ENCODE measurements around the gene CASZ1. TPM values are rescaled to one million over a fixed set of nuclear protein-coding genes. Genes with fewer than 3 reads are reported as not detected.
A peak's percentile ranks its signal among the peaks of the same experiment; 100 is the strongest.

Gene CASZ1
- total RNA-seq = 58.2 TPM
- long read RNA-seq, full-length matches to known transcripts = 11 of 35 reads
- long read RNA-seq, partial matches to known transcripts = 9 of 35 reads
- long read RNA-seq, other reads (novel, unspliced or antisense) = 15 of 35 reads

- intact Hi-C loops (cut with DNase I) = loop anchor here (1.0 to 5.0 kb wide), 2 partner anchors 26 to 264 kb away; no protein-coding TSS in a partner anchor
- DNase-seq (ENCODE audit: missing footprints) = no peak
- peak; percentile 56 for ATAC-seq
Measured at GRCh38 chr1:10796029-10796944, at the start of gene CASZ1. CASZ1 (minus strand) TSS chr1:10796646; CDS start chr1:10693889, 102,757 bp downstream.

DNA sequence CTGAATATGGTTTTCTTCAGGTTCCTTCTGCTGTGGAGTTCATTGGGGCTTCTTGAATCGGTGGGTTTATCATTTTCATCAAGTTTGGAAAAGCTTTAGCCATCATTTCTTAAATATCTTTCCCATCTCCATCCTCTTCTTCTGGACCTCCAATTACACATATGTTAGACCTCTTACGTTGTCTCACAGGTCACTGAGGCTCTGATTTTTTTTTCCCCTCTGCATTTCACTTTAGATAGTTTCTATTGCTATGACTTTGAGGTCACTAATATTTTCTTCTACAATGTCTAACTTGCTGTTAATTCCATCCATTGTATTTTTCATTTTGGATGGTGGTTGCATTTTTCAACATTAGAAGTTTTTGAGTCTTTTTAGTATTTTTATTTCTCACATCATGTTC lies 47.3 kb upstream of the CASZ1 start:
- intact Hi-C loops (cut with DNase I) = no loop called here
- no peak for DNase-seq (ENCODE audit: missing footprints)
- ATAC-seq = no peak

DNA sequence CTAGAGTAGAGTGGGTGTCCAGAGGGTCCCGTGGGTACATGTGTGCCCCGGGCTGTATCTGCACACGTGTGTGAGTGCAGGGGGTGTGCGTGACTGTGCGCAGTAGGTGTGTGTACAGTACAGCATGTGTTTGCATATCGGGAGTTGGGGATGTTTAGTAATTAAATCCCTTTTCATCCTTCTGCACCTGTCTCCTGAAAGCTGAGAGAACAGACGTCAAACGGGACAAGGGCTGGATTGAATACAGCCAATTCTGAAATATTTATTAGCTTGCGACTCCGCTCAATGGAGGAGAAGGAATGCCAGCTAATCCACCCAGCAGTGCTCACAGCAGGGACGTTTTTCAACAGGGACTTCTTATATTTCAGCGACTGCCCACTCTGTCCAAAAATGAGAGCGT lies 44.7 kb upstream of the CASZ1 start:
- intact Hi-C loops (cut with DNase I) = no loop called here
- ATAC-seq (no peak), DNase-seq (ENCODE audit: missing footprints) (no peak)

DNA sequence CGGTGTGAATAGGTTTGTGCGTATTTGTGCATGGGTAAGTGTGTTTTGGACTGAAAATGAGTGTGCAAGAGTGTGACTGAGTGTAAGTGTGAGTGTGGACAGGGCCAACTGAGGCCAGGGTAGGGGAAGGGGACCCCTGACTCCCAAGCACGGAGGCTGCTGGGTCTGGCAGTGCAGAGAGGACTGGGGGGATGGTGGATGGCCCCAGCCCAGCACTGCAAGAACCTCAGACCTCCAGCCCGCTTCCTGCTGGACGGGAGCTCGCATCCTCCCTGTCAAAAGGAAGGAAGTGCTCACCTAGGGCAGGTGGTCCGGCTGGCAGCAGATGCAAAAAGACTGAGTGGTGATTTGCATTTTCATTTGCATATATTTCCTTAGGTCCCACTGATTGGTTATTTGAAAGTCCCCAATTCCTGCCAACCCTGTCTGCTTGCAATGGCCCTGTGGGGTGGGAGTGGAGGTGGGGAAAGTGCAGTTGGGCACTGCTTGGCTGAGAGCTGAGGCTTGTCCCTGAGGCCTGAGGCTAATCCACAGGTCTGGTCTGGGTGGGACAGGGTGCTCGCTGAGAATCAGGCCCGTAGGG lies 42.8 kb upstream of the CASZ1 start:
- DNase-seq (ENCODE audit: missing footprints) (no peak), ATAC-seq (no peak)
- intact Hi-C loops (cut with DNase I) = no loop called here

- intact Hi-C loops (cut with DNase I) = no loop called here
- DNase-seq (ENCODE audit: missing footprints) (peak; percentile 59), ATAC-seq (no peak)
Measured at GRCh38 chr1:10838541-10838940, 42.1 kb upstream of the CASZ1 start.

- no peak for DNase-seq (ENCODE audit: missing footprints)
- no peak for ATAC-seq
Measured at GRCh38 chr1:10836726-10837125, 40.3 kb upstream of the CASZ1 start.

DNA sequence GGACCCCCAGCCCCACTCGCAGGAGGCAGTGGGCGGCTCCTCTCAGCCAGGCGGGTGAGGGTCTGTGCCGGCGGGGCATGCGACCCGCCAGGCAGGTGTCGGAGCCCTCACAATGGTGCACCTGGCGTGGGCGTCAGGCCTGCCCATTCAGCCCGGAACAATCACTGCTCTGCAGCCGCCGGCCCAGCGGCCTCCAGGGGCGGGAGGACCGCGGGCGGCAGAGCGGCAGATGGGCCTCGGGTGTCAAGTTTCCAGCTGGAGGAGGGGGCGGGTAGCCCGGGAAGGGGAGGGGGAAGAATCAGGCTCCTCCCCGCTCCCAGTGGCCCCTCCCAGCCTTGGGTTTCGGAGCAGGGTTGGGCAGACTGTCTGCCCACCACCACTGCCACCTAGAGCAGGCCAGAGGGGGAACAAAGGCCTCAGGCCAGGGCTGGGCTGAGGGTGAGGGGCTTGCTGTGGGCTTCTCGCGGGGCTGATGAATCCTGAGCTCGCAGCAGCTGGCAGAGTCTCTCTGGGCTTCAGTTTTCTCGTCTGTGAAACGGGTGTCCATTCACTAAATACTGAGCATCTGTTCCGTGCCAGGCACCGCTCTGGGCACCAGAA lies 39.5 kb upstream of the CASZ1 start:
- DNase-seq (ENCODE audit: missing footprints) = no peak
- intact Hi-C loops (cut with DNase I) = no loop called here
- ATAC-seq = peak; percentile 40

More at GRCh38 chr1:10836726-10837125, 40.3 kb upstream of the CASZ1 start:
- intact Hi-C loops (cut with DNase I) = no loop called here

- no peak for ATAC-seq
- no peak for DNase-seq (ENCODE audit: missing footprints)
Measured at GRCh38 chr1:10835421-10835820, 39.0 kb upstream of the CASZ1 start.

GRCh38 chr1:10834770-10835412 lies 38.4 kb upstream of the CASZ1 start:
- intact Hi-C loops (cut with DNase I) = no loop called here
- DNase-seq (ENCODE audit: missing footprints) (no peak), ATAC-seq (no peak)

More at GRCh38 chr1:10835421-10835820, 39.0 kb upstream of the CASZ1 start:
- intact Hi-C loops (cut with DNase I) = no loop called here

- ATAC-seq (no peak), DNase-seq (ENCODE audit: missing footprints) (no peak)
- intact Hi-C loops (cut with DNase I) = no loop called here
Measured at GRCh38 chr1:10833630-10834557, 37.4 kb upstream of the CASZ1 start.

DNA sequence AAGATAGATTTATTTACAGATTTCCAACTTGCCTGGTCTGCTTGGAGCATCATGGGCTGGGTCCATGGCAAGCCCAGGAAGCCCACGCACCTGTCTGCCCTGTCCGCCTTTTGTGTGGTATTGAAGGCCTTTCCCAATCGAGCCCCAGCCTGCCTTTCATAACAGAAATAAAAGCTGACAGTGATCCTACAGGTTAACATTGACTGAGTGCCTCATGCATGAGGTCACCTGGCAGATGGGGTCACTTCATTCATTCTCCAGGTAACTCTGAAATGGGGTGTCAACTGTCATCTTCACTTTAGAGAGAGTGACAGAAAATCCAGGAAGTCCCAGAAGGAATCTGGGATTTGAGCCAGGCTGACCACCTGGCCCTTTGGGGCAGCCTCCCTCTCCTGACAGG lies 36.3 kb upstream of the CASZ1 start:
- intact Hi-C loops (cut with DNase I) = no loop called here
- ATAC-seq (no peak), DNase-seq (ENCODE audit: missing footprints) (no peak)

DNA sequence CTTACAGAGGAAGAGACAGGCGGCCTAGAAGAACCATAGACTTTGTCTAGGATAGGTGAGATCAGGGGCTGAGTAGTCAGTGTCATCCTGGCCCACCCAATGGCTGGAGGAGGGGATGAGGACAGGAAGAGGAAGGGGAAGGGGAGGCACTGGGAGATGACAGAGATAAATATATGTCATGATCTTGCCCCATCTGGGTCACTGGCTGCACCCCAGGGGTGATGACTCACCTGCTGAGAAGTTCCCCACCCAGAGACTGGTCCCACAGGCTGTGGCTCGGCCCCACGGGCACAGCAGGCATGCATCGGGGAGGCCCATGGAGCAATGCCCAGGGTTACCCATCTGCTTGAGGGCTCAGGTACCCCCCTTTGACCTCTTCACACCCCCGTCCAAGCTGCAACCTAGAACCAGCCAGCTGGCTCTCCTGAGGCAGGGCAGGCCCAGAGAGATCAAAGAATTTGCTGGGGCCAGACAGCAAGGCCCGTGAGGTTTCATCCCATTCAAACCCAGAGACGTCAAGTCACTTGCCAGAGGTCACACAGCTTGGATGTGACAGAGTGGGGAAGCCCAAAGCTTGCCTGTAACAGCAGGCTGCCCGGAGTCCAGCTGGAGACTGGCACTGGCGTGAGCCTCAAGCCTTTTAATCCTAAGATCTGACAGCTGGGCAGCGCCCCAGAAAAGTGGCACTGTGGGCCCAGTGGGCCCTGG lies 34.7 kb upstream of the CASZ1 start:
- intact Hi-C loops (cut with DNase I) = no loop called here
- no peak for DNase-seq (ENCODE audit: missing footprints)
- ATAC-seq = no peak

- intact Hi-C loops (cut with DNase I) = no loop called here
- ATAC-seq = no peak
- DNase-seq (ENCODE audit: missing footprints) = no peak
Measured at GRCh38 chr1:10829965-10830515, 33.6 kb upstream of the CASZ1 start.

GRCh38 chr1:10829067-10829818 lies 32.8 kb upstream of the CASZ1 start:
- DNase-seq (ENCODE audit: missing footprints) = no peak
- intact Hi-C loops (cut with DNase I) = no loop called here
- no peak for ATAC-seq

- DNase-seq (ENCODE audit: missing footprints) (no peak), ATAC-seq (no peak)
- intact Hi-C loops (cut with DNase I) = no loop called here
Measured at GRCh38 chr1:10827377-10828333, 31.2 kb upstream of the CASZ1 start.

All from Right ventricle myocardium inferior (tissue), 1 donor.